WTC11 (cell line): ENCODE data around the gene CLK2. TPM values are rescaled to one million over a fixed set of nuclear protein-coding genes. Genes with fewer than 3 reads are reported as not detected.

Source experiments
- ATAC-seq: fragments of 200-7000 bp; cut with Tn5 transposase; 2 replicates; pipeline ENCODE4 v1.10.0; 2021; ENCODE audit warnings: mild to moderate bottlenecking, moderate library complexity
- CTCF ChIA-PET: fragments of 300-600 bp; sonication (Branson Sonifier 250); formaldehyde crosslinking; loops from one replicate; lab custom pipeline; 2021; ENCODE audit warnings: antibody characterized with exemption; lab: Charles Lee
- POLR2A ChIA-PET: fragments of 350-600 bp; sonication (Branson Sonifier 250); formaldehyde crosslinking; loops from one replicate; lab custom pipeline; 2021; ENCODE audit warnings: antibody characterized with exemption; lab: Charles Lee
- DNase-seq: peaks from one replicate; pipeline ENCODE4 v3.0.0; 2021; ENCODE audit warnings: low spot score
- H3K27ac Mint-ChIP-seq: 2 replicates; pipeline ENCODE4 v1.8.0; 2021; ENCODE audit warnings: mixed read lengths
- H3K27me3 Mint-ChIP-seq: 2 replicates; pipeline ENCODE4 v1.8.0; 2021; ENCODE audit warnings: low read depth, mild to moderate bottlenecking, moderate library complexity, mixed read lengths
- H3K36me3 Mint-ChIP-seq: 2 replicates; pipeline ENCODE4 v1.8.0; 2021; ENCODE audit warnings: mixed read lengths
- H3K4me1 Mint-ChIP-seq: 2 replicates; pipeline ENCODE4 v1.8.0; 2022; ENCODE audit warnings: mixed read lengths
- H3K4me3 Mint-ChIP-seq: 2 replicates; pipeline ENCODE4 v1.8.0; 2021; ENCODE audit warnings: mild to moderate bottlenecking, moderate library complexity, mixed read lengths
- H3K9me3 Mint-ChIP-seq: 2 replicates; pipeline ENCODE4 v1.8.0; 2021; ENCODE audit warnings: mixed read lengths
- CREM ChIP-seq: sonication (generic); formaldehyde crosslinking; IDR thresholded peaks from 2 replicates; pipeline ENCODE4 v1.8.1; 2022; ENCODE audit warnings: mild to moderate bottlenecking, missing genetic modification reagents, moderate library complexity
- E2F5 ChIP-seq: sonication (generic); formaldehyde crosslinking; IDR thresholded peaks from 2 replicates; pipeline ENCODE4 v1.8.1; 2022; ENCODE audit warnings: mild to moderate bottlenecking, moderate library complexity, missing genetic modification reagents
- ELF4 ChIP-seq: sonication (generic); formaldehyde crosslinking; IDR thresholded peaks from 2 replicates; pipeline ENCODE4 v1.8.1; 2022; ENCODE audit warnings: low read depth, mild to moderate bottlenecking, moderate library complexity, missing genetic modification reagents
- ETV6 ChIP-seq: sonication (generic); formaldehyde crosslinking; IDR thresholded peaks from 2 replicates; pipeline ENCODE4 v1.8.1; 2022; ENCODE audit warnings: mild to moderate bottlenecking, missing genetic modification reagents
- HMGA2 ChIP-seq: fragments of 250-450 bp; sonication (Bioruptor Pico); IDR thresholded peaks from 2 replicates; pipeline ENCODE4 v1.4.0; 2021; ENCODE audit warnings: mild to moderate bottlenecking, moderate library complexity
- JUN ChIP-seq: sonication (generic); formaldehyde crosslinking; IDR thresholded peaks from 2 replicates; pipeline ENCODE4 v1.8.0; 2023; ENCODE audit warnings: mild to moderate bottlenecking, missing genetic modification reagents
- KAT7 ChIP-seq: sonication (generic); formaldehyde crosslinking; IDR thresholded peaks from 2 replicates; pipeline ENCODE4 v1.8.1; 2023; ENCODE audit warnings: missing genetic modification reagents, mild to moderate bottlenecking, borderline replicate concordance
- RELA ChIP-seq: sonication (generic); formaldehyde crosslinking; IDR thresholded peaks from 2 replicates; pipeline ENCODE4 v1.8.1; 2022; ENCODE audit warnings: missing genetic modification reagents, mild to moderate bottlenecking, borderline replicate concordance
- TEAD4 ChIP-seq: sonication (generic); formaldehyde crosslinking; IDR thresholded peaks from 2 replicates; pipeline ENCODE4 v1.8.0; 2022; ENCODE audit warnings: mild to moderate bottlenecking, missing genetic modification reagents
- ZNF281 ChIP-seq: sonication (generic); formaldehyde crosslinking; IDR thresholded peaks from 2 replicates; pipeline ENCODE4 v1.8.0; 2023; ENCODE audit warnings: mild to moderate bottlenecking, missing genetic modification reagents
- ZNF416 ChIP-seq: fragments of 250-450 bp; sonication (Bioruptor Pico); IDR thresholded peaks from 2 replicates; pipeline ENCODE4 v1.9.0; 2021; ENCODE audit warnings: mild to moderate bottlenecking, inconsistent platforms
- total RNA-seq: library from RNA; stranded (reverse); gene quantifications from 3 replicates; pipeline ENCODE4 v1.2.3, GENCODE V29; 2021
- TF ChIP-seq, protein P1 (sequence below): sonication (generic); formaldehyde crosslinking; IDR thresholded peaks from 2 replicates; pipeline ENCODE4 v1.8.0; 2022; ENCODE audit warnings: mild to moderate bottlenecking, missing genetic modification reagents
- TF ChIP-seq, protein P2 (sequence below): sonication (generic); formaldehyde crosslinking; IDR thresholded peaks from 2 replicates; pipeline ENCODE4 v1.8.1; 2022; ENCODE audit warnings: missing genetic modification reagents, borderline replicate concordance
- TF ChIP-seq, protein P3 (sequence below): sonication (generic); formaldehyde crosslinking; IDR thresholded peaks from 2 replicates; pipeline ENCODE4 v1.8.0; 2022; ENCODE audit warnings: mild to moderate bottlenecking, missing genetic modification reagents
- TF ChIP-seq, protein P4 (sequence below): sonication (generic); formaldehyde crosslinking; IDR thresholded peaks from 2 replicates; pipeline ENCODE4 v1.8.0; 2022; ENCODE audit warnings: missing genetic modification reagents
- TF ChIP-seq, protein P5 (sequence below): sonication (generic); formaldehyde crosslinking; IDR thresholded peaks from 2 replicates; pipeline ENCODE4 v1.8.0; 2023; ENCODE audit warnings: missing genetic modification reagents, mild to moderate bottlenecking, borderline replicate concordance
- TF ChIP-seq, protein P6 (sequence below): fragments of 250-450 bp; sonication (Bioruptor Pico); IDR thresholded peaks from 2 replicates; pipeline ENCODE4 v1.9.0; 2021; ENCODE audit warnings: moderate library complexity, mild to moderate bottlenecking, inconsistent platforms, borderline replicate concordance

Gene CLK2
- total RNA-seq, 1 experiment from 2014 or later = 74.4 TPM

DNA sequence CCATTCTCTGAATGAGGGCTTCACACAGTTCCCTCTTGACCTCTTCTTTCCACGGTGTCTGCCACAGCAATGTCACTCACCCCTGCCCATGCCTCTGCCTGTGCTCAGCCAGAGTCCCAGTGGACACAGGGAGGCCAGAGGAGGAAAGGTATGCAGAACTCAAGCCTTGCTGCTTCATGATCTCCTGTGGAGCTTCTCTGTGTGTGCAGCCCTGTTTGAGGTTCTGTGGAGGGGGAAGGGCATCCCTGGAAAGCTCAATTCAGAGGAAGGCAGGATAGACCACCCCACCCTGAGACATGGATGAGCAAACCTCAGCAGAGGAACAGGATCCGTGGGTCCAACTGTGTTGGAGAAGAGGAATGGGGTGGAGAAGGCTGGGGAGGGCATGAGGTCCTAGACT is 6.0 kb upstream of the CLK2 start (continued):
- TF ChIP-seq ZNF281 (CRISPR knock-in tag) (no peak), TEAD4 (CRISPR knock-in tag) (no peak), ETV6 (CRISPR knock-in tag) (no peak), KAT7 (CRISPR knock-in tag) (no peak), CREM (no peak), E2F5 (CRISPR knock-in tag) (no peak)
- TF ChIP-seq, protein P1, sequence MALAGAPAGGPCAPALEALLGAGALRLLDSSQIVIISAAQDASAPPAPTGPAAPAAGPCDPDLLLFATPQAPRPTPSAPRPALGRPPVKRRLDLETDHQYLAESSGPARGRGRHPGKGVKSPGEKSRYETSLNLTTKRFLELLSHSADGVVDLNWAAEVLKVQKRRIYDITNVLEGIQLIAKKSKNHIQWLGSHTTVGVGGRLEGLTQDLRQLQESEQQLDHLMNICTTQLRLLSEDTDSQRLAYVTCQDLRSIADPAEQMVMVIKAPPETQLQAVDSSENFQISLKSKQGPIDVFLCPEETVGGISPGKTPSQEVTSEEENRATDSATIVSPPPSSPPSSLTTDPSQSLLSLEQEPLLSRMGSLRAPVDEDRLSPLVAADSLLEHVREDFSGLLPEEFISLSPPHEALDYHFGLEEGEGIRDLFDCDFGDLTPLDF (CRISPR knock-in tag) = no peak

- ChIA-PET POLR2A (interaction anchor here (1.0 to 1.2 kb wide), 2 partner anchors 42 to 45 kb away, joined by 3 to 9 read pairs; partner anchors contain the start of gene RUSC1), CTCF (interaction anchor here (0.5 to 4.0 kb wide), 20 partner anchors 9 to 1211 kb away, joined by 3 to 75 read pairs (median 5); partner anchors contain the start of genes ENTREP3, FDPS, PKLR and RUSC1)
- Mint-ChIP-seq H3K36me3 (peaks cover 7% of the 10 kb centered on the region; the same call in 1 of the 2 replicates), H3K27ac (0 out of 2 replicates have a peak overlapping the region, but pooled peaks have one; percentile 53), H3K27me3 (peaks cover 18% of the 10 kb centered on the region), H3K4me3 (peak overlapping the region; percentile 68)
- TF ChIP-seq, protein P2, sequence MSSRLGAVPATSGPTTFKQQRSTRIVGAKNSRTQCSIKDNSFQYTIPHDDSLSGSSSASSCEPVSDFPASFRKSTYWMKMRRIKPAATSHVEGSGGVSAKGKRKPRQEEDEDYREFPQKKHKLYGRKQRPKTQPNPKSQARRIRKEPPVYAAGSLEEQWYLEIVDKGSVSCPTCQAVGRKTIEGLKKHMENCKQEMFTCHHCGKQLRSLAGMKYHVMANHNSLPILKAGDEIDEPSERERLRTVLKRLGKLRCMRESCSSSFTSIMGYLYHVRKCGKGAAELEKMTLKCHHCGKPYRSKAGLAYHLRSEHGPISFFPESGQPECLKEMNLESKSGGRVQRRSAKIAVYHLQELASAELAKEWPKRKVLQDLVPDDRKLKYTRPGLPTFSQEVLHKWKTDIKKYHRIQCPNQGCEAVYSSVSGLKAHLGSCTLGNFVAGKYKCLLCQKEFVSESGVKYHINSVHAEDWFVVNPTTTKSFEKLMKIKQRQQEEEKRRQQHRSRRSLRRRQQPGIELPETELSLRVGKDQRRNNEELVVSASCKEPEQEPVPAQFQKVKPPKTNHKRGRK (CRISPR knock-in tag) = no peak
- TF ChIP-seq HMGA2 (no peak), JUN (CRISPR knock-in tag) (no peak), ELF4 (CRISPR knock-in tag) (no peak), ZNF416 (CRISPR knock-in tag) (no peak), RELA (CRISPR knock-in tag) (no peak)
- TF ChIP-seq, protein P3, sequence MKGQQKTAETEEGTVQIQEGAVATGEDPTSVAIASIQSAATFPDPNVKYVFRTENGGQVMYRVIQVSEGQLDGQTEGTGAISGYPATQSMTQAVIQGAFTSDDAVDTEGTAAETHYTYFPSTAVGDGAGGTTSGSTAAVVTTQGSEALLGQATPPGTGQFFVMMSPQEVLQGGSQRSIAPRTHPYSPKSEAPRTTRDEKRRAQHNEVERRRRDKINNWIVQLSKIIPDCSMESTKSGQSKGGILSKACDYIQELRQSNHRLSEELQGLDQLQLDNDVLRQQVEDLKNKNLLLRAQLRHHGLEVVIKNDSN (CRISPR knock-in tag) = no peak
- TF ChIP-seq, protein P4, sequence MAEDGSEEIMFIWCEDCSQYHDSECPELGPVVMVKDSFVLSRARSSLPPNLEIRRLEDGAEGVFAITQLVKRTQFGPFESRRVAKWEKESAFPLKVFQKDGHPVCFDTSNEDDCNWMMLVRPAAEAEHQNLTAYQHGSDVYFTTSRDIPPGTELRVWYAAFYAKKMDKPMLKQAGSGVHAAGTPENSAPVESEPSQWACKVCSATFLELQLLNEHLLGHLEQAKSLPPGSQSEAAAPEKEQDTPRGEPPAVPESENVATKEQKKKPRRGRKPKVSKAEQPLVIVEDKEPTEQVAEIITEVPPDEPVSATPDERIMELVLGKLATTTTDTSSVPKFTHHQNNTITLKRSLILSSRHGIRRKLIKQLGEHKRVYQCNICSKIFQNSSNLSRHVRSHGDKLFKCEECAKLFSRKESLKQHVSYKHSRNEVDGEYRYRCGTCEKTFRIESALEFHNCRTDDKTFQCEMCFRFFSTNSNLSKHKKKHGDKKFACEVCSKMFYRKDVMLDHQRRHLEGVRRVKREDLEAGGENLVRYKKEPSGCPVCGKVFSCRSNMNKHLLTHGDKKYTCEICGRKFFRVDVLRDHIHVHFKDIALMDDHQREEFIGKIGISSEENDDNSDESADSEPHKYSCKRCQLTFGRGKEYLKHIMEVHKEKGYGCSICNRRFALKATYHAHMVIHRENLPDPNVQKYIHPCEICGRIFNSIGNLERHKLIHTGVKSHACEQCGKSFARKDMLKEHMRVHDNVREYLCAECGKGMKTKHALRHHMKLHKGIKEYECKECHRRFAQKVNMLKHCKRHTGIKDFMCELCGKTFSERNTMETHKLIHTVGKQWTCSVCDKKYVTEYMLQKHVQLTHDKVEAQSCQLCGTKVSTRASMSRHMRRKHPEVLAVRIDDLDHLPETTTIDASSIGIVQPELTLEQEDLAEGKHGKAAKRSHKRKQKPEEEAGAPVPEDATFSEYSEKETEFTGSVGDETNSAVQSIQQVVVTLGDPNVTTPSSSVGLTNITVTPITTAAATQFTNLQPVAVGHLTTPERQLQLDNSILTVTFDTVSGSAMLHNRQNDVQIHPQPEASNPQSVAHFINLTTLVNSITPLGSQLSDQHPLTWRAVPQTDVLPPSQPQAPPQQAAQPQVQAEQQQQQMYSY (CRISPR knock-in tag) = no peak
- TF ChIP-seq, protein P5, sequence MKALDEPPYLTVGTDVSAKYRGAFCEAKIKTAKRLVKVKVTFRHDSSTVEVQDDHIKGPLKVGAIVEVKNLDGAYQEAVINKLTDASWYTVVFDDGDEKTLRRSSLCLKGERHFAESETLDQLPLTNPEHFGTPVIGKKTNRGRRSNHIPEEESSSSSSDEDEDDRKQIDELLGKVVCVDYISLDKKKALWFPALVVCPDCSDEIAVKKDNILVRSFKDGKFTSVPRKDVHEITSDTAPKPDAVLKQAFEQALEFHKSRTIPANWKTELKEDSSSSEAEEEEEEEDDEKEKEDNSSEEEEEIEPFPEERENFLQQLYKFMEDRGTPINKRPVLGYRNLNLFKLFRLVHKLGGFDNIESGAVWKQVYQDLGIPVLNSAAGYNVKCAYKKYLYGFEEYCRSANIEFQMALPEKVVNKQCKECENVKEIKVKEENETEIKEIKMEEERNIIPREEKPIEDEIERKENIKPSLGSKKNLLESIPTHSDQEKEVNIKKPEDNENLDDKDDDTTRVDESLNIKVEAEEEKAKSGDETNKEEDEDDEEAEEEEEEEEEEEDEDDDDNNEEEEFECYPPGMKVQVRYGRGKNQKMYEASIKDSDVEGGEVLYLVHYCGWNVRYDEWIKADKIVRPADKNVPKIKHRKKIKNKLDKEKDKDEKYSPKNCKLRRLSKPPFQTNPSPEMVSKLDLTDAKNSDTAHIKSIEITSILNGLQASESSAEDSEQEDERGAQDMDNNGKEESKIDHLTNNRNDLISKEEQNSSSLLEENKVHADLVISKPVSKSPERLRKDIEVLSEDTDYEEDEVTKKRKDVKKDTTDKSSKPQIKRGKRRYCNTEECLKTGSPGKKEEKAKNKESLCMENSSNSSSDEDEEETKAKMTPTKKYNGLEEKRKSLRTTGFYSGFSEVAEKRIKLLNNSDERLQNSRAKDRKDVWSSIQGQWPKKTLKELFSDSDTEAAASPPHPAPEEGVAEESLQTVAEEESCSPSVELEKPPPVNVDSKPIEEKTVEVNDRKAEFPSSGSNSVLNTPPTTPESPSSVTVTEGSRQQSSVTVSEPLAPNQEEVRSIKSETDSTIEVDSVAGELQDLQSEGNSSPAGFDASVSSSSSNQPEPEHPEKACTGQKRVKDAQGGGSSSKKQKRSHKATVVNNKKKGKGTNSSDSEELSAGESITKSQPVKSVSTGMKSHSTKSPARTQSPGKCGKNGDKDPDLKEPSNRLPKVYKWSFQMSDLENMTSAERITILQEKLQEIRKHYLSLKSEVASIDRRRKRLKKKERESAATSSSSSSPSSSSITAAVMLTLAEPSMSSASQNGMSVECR = no peak
- TF ChIP-seq, protein P6, sequence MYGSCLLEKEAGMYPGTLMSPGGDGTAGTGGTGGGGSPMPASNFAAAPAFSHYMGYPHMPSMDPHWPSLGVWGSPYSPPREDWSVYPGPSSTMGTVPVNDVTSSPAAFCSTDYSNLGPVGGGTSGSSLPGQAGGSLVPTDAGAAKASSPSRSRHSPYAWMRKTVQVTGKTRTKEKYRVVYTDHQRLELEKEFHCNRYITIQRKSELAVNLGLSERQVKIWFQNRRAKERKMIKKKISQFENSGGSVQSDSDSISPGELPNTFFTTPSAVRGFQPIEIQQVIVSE (CRISPR knock-in tag) = no peak
- TF ChIP-seq, all 79 proteins: peak for 0
- ATAC-seq (no peak), DNase-seq (no peak)
- Mint-ChIP-seq H3K4me1 (peaks cover 24% of the 10 kb centered on the region), H3K9me3 (no peaks in the 10 kb centered on the region)
Measured at GRCh38 chr1:155278689-155279160, 5.4 kb upstream of the CLK2 start.
